Measurements from ENCODE around the gene ZNF575. TPM values are rescaled to one million over a fixed set of nuclear protein-coding genes. Genes with fewer than 3 reads are reported as not detected.
A peak's percentile ranks its signal among the peaks of the same experiment; 100 is the strongest.

Gene ZNF575
- total and polyA plus RNA-seq, 4 donors = 0.48 to 2.3 (median 0.65) TPM

DNA sequence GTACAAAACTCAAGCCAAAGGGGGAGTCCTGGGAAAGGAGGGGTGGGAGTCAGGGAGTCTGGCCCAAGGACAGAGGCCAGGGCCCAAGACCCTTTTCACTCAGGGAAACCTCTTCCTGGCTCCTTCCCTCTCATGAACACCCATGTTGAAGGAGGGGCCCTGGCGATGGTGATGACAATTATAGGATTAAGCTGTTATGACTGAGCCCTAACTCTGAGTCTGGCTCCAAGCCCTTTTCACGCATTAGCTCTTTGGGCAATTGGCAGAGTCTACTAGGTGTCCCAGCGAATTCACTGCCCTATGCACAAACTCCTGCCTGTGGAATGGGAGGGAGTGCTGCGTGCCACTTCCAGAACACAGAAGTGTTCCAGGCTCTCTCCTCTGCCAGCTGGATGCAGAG lies 20.7 kb downstream of the ZNF575 start:
- no peaks in the 10 kb centered on the region for H3K4me1 ChIP-seq (ENCODE audit: control insufficient read depth in 5 of 5, insufficient read depth in 5 of 5, low read length in 5 of 5)
- ATAC-seq (ENCODE audit: insufficient read depth, low FRiP score) (no peak), DNase-seq (peak in 1 of 3 donors; percentile 16)
- H3K27ac ChIP-seq (ENCODE audit: low read depth in 1 of 2, low read length in 1 of 2) = no peak overlapping the region
- H3K4me3 ChIP-seq = no peak overlapping the region
- TF ChIP-seq, protein P1, sequence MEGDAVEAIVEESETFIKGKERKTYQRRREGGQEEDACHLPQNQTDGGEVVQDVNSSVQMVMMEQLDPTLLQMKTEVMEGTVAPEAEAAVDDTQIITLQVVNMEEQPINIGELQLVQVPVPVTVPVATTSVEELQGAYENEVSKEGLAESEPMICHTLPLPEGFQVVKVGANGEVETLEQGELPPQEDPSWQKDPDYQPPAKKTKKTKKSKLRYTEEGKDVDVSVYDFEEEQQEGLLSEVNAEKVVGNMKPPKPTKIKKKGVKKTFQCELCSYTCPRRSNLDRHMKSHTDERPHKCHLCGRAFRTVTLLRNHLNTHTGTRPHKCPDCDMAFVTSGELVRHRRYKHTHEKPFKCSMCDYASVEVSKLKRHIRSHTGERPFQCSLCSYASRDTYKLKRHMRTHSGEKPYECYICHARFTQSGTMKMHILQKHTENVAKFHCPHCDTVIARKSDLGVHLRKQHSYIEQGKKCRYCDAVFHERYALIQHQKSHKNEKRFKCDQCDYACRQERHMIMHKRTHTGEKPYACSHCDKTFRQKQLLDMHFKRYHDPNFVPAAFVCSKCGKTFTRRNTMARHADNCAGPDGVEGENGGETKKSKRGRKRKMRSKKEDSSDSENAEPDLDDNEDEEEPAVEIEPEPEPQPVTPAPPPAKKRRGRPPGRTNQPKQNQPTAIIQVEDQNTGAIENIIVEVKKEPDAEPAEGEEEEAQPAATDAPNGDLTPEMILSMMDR (IDR thresholded peaks at IDR 0.05; ENCODE audit: control extremely low read depth, extremely low read depth) = no peak
- H3K9me3 ChIP-seq (ENCODE audit: control insufficient read depth in 4 of 4, insufficient read depth in 3 of 4, low read length in 3 of 4) = peaks cover 0 to 1% (median 0%) of the 10 kb centered on the region in 4 donors
- WGBS, 2 donors = 84 to 95% methylated on average over 4 of the region's 4 CpGs
- peaks cover 10 to 37% (median 34%) of the 10 kb centered on the region in 4 donors for H3K36me3 ChIP-seq (ENCODE audit: control insufficient read depth in 4 of 4, insufficient read depth in 4 of 4, low read length in 4 of 4)
- H3K27me3 ChIP-seq (ENCODE audit: control insufficient read depth in 3 of 3, insufficient read depth in 3 of 3, low read length in 2 of 3) = no peaks in the 10 kb centered on the region
- no peak overlapping the region for H3K9ac ChIP-seq (ENCODE audit: insufficient read depth in 1 of 2, low read length in 2 of 2)

DNA sequence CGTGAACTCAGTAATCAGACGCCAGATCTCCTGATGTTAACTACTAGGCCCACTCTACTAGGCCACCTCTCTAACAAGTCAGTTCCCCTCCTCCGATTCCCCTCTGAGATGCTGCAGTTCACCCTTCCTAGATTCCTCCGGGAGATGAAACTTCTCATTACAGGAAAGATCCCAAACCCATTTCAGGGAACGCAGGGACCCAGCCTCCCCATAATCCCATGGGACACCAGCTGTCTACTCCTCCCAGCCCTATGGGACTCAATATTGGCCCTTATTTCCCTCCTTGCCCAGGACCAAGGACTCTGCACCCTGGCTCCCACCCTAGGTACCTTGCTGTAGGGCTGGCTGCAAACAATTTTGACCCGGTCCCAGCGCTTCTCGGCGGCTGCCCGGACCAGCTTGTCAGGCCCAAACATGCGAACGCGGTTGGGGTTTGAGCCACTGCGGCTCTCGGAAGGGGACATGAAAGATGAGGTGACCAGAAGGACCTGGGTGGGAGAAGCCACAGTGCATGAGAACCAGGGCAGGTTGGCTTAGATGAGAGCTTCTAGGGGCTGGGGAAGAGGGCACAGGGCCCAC lies 21.4 kb downstream of the ZNF575 start:
- H3K4me3 ChIP-seq = no peak overlapping the region
- no peak overlapping the region for H3K9ac ChIP-seq (ENCODE audit: insufficient read depth in 1 of 2, low read length in 2 of 2)
- H3K36me3 ChIP-seq (ENCODE audit: control insufficient read depth in 4 of 4, insufficient read depth in 4 of 4, low read length in 4 of 4) = peaks cover 10 to 37% (median 33%) of the 10 kb centered on the region in 4 donors
- 97% methylated on average over 15 of the region's 15 CpGs for WGBS, 2 donors
- H3K4me1 ChIP-seq (ENCODE audit: control insufficient read depth in 5 of 5, insufficient read depth in 5 of 5, low read length in 5 of 5) = no peaks in the 10 kb centered on the region
- no peak overlapping the region for H3K27ac ChIP-seq (ENCODE audit: low read depth in 1 of 2, low read length in 1 of 2)
- ATAC-seq (ENCODE audit: insufficient read depth, low FRiP score) (no peak), DNase-seq (no peak)
- TF ChIP-seq, protein P1 (IDR thresholded peaks at IDR 0.05; ENCODE audit: control extremely low read depth, extremely low read depth) = no peak
- peaks cover 0 to 1% (median 0%) of the 10 kb centered on the region in 4 donors for H3K9me3 ChIP-seq (ENCODE audit: control insufficient read depth in 4 of 4, insufficient read depth in 3 of 4, low read length in 3 of 4)
- H3K27me3 ChIP-seq (ENCODE audit: control insufficient read depth in 3 of 3, insufficient read depth in 3 of 3, low read length in 2 of 3) = no peaks in the 10 kb centered on the region

DNA sequence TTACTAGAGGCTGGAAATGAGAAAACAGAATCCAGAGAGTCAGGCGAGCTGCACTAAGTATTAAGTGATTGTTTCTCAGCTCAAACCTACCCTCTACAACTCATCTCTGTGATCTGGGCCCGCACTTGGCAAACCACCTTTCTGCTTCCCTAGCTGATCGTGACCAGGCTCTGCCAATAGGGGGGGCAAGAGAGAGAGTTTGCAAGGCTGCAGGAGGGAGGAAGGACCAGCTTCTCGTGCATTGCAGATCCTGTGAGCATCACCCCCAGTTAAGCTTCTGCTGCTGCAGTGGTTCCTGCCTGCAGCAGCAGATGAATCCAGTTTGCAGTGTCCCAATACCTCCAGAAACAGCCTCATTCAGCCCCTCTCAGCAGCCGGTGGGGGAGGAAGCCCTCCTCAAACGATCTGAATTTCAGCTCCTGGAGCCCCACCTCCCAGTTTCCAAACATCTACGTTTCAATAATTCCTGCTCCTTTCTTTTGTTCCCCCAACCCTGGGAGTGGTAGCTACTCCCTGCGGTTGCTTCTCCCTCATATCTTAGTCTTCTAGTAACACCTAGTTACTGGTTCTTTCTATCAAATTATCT lies 22.3 kb downstream of the ZNF575 start:
- Histone ChIP-seq H3K9me3 (ENCODE audit: control insufficient read depth in 4 of 4, insufficient read depth in 3 of 4, low read length in 3 of 4) (peaks cover 0 to 1% (median 0%) of the 10 kb centered on the region in 4 donors), H3K4me1 (ENCODE audit: control insufficient read depth in 5 of 5, insufficient read depth in 5 of 5, low read length in 5 of 5) (no peaks in the 10 kb centered on the region), H3K4me3 (no peak overlapping the region), H3K36me3 (ENCODE audit: control insufficient read depth in 4 of 4, insufficient read depth in 4 of 4, low read length in 4 of 4) (peaks cover 10 to 35% (median 33%) of the 10 kb centered on the region in 4 donors), H3K27ac (ENCODE audit: low read depth in 1 of 2, low read length in 1 of 2) (no peak overlapping the region), H3K9ac (ENCODE audit: insufficient read depth in 1 of 2, low read length in 2 of 2) (no peak overlapping the region), H3K27me3 (ENCODE audit: control insufficient read depth in 3 of 3, insufficient read depth in 3 of 3, low read length in 2 of 3) (no peaks in the 10 kb centered on the region)
- 36 to 38% methylated on average over 8 of the region's 8 CpGs for WGBS, 2 donors
- TF ChIP-seq, protein P1 (IDR thresholded peaks at IDR 0.05; ENCODE audit: control extremely low read depth, extremely low read depth) = peak; percentile 49
- DNase-seq (peak; percentile 71 to 74 (median 74)), ATAC-seq (ENCODE audit: insufficient read depth, low FRiP score) (no peak)
